GM18505 (cell line): ENCODE measurements around the gene EBF3.

Source experiments
- ATAC-seq: cut with Tn5 transposase; IDR thresholded peaks from one replicate; pipeline ENCODE4 v1.9.1; 2021; ENCODE audit not compliant: unreplicated experiment
- POLR2A ChIP-seq: IDR thresholded peaks from 4 replicates; pipeline ENCODE4 v1.6.1; 2011; ENCODE audit warnings: borderline replicate concordance; ENCODE audit not compliant: insufficient read depth, insufficient read length; ENCODE audit errors: extremely low read depth

EBF3 gene

DNA sequence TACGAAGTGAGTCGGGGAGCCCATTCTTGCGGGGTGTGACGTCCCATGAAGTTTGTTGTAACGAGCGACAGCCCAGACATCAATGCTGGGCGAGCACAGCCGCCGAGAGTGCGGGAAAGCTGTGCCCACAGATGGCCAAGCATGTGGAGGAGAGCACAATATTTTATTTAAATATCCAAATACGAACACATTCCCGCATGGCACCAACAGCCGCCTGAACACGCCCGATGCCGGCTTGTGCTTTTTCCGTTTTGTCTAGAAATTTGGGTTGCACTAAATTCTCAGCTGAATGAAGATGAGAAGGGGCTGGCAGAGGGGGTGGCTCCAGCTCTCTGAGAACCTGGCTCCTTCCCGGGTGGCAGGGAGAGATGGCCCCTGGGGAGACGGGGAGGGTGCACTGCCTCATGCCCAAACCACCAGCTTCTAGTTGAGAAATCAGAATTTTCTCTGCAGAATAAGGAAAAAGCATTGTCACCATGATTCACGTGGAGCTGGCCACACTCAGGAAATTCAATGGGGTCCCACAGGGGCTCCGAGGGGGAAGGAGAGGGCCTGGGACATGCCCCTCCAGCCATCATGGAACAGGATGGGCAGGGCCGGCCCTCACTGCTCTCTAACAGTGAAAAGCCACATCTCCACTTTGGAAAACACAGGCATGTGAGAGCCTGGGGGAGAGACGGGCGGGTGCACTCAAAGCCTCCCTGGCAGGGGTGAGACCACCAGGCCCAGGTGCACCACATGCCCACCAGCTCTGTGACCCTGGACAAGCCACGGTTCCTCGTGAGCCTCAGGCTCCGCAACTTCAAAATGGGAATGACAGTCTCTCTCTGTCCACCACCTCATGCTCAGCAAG, 48.3 kb downstream of the EBF3 start:
- no peak for TF ChIP-seq POLR2A
- ATAC-seq: no peak

GRCh38 chr10:129914960-129915359, 49.1 kb downstream of the EBF3 start:
- no peak for ATAC-seq

DNA sequence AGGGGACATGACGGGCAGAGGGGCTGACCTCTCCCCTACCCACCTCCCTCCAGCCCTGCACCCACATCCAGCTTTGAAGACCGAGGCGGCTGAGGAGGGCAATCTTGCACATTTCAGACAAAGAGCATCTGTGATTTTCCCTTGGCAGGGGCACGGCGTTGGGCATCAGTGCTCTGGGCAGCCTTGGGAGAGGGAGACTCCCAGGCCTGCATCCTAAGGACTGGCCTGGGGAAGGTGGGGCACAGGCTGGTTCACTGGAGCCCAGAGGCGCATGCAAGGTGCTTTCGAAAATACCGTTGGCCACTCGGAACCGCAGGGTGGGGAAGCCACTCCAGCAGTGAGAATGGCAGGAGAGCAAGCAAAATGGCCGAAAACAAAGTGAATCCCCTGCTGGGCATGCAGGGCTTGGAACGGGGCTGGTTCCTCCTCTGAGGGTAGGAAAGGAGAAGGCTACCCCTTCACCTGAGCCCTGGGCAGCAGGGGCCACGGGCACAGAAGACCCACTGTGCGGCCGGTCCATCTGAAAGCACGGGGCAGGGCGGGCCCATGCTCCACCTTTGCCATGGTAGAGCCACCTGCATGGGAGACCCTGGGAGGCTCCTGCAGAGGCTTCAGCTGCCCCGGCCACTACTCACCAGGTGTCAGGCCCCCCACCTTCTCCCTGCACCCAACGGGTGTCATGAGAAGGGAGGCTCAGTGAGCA, 49.8 kb downstream of the EBF3 start:
- no peak for TF ChIP-seq POLR2A
- ATAC-seq: no peak

More at GRCh38 chr10:129914960-129915359, 49.1 kb downstream of the EBF3 start:
- no peak for TF ChIP-seq POLR2A

DNA sequence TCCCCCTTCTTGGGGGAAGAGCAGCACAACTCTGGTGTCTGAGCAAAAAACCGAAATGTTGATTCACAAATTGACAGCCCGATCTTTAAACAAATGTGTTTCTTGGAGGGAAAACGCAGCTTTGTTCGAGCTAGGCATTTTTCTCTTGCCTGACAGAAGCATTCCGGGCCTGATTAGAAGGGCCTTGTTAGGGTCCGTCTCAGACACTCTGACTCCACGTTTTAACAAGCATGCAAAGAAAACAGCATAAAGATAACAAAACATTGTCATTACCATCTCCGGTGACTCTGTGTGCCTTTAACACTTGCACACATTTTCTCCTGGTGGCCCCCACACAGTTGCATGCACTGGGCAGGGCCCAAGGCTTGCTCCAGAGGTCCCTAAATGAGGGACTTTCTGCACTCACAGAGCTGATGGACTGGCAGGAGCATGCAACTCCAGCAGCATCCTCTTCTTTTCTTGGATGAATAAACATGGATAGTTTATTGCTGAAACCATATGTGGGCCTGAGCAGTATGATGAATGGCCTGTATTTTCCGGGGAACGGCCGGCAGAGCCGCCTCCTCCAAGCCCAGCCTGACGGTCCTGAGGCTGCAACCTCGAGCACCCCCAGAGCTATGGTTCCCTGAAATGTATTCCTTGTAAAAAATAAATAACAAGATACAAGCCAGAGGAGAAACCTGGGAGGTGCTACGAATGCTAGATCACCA, 50.9 kb downstream of the EBF3 start:
- ATAC-seq: no peak
- no peak for TF ChIP-seq POLR2A

DNA sequence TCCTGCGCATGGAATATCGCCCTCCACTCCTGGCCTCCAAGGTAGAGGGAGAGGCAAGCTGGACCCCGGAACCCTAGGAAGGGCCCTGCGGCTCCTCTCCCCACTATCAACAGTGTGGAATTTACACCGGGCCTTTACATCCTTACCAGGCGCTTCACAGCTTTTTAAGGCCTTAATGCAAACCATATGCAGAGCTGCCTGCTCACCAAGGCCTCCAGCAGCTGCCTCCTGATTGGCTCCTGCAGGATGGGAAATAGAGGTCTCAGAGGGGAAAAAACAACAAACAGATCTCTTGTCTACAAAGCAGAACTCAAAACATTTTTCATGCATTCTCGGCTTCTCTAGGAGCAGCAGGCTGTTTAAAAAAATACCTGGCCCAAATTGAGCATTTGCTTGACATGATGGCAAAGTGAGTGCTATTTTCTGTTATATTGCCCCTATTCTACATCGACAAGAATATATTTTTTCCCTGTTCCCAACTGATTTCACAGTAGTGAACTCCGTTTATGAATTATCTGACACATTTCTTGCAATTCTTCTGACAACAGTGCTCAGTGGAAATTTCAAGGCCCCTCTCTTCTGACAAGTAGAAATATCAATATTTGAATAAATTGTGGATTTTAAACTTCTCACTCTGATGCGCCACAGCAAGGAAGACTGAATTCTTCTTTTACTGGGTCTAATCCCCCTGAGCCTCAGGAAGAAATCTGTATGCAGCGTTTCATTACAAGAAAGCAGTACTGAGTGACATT, 51.7 kb downstream of the EBF3 start:
- no peak for TF ChIP-seq POLR2A
- no peak for ATAC-seq

DNA sequence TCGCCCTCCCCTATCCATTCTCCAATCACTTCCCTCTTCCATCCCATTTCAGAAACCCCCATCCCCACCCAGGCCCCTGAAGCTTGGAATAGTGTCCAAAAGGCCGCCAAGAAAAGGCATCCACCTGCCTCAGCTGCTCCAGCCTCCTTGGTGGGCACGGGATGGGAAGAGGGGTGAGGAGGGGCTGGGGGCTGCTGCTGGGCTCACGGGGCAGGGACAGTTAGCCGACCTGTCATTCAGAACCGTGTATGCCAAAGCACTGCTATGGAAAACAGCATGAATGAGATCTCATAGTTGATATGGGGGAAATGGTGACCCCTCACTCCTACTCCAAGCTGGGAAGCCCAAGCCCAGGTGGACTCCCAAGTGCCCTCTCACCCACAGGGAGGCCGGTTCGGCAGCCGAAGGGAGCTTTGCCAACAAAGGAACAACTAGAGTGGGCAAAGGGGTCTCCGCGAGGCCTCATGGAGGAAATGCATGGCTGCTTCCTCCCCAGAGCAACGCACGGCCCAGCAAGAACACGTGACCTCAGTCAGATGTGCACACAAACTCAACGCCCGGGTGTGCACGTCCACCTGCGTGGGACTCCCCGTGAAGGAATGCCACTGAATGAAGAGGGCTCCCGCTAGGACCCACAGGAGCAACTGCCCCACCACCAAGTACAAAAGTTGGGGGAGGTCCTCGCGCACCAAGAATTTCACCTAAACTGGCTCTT, 52.5 kb downstream of the EBF3 start:
- ATAC-seq: no peak
- no peak for TF ChIP-seq POLR2A

- TF ChIP-seq POLR2A: no peak
- ATAC-seq: no peak
These were observed 53.2 kb downstream of the EBF3 start for GRCh38 chr10:129910861-129911260.

- no peak for ATAC-seq
- no peak for TF ChIP-seq POLR2A
These were observed 54.4 kb downstream of the EBF3 start for GRCh38 chr10:129909531-129910256.

GRCh38 chr10:129909080-129909479, 55.0 kb downstream of the EBF3 start:
- no peak for TF ChIP-seq POLR2A
- ATAC-seq: no peak

GRCh38 chr10:129908406-129908805, 55.7 kb downstream of the EBF3 start:
- TF ChIP-seq POLR2A: no peak
- no peak for ATAC-seq

GRCh38 chr10:129905553-129905952, 58.5 kb downstream of the EBF3 start:
- no peak for TF ChIP-seq POLR2A
- ATAC-seq: no peak

DNA sequence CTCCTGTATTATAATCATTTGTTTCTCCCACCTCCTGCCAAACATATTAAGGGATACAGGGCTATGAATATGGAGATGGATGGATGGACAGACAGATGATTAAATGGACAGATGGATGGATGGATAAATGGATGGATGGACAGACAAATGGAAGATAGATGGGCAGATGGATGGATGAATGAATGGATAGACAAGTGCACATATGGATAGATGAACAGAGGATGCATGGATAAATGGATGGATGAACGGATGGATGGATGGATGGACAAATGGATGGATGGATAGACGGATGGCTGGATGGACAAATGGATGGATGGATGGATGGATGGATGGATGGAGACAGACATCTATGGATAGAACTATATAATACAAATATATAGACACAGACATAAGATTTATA, 59.8 kb downstream of the EBF3 start:
- TF ChIP-seq POLR2A: no peak
- ATAC-seq: no peak
